ENCODE results near the gene FAM3A.
"Not testable (repeated sequence)": the region's sequence is repeated elsewhere in the genome, so short reads cannot be mapped to it uniquely, and the experiment has no call there.

Gene FAM3A

DNA sequence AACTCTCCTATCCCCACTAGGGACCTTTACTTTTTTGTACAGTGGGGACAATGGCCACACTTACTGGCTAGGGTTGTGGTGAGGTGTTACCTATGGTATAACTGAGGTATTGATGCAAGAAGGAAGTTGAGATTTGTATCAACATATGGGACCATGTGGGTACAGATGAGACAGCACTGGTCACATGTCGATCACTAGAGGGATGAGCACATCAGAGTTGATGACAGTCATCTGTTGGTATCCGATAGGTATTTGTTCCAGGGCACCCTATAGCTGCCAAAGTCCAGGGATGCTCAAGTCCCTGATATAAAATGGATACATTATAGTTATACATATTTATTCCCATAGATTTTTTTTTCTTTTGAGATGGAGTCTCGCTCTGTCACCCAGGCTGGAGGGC, 13.0 kb downstream of the FAM3A start:
- no peak for DNase-seq (ENCODE audit: low spot score)

DNA sequence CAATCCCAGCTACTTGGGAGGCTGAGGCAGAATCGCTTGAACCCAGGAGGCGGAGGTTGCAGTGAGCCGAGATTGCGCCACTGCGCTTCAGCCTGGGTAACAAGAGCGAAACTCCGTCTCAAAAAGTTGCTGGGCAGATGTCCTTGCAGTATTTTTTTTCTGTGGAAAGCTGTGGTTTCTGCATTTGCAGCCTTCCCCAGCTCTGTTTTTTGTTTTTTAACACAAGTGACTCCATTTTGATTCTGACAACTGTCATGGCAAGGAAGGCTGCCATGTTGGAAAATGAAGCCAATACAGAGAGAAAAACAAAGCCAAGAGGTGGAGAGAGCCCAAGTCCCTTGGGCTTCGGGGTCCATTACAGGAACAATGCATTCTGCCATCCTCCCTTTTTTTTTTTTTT, 13.9 kb downstream of the FAM3A start:
- no peak for DNase-seq (ENCODE audit: low spot score)

DNA sequence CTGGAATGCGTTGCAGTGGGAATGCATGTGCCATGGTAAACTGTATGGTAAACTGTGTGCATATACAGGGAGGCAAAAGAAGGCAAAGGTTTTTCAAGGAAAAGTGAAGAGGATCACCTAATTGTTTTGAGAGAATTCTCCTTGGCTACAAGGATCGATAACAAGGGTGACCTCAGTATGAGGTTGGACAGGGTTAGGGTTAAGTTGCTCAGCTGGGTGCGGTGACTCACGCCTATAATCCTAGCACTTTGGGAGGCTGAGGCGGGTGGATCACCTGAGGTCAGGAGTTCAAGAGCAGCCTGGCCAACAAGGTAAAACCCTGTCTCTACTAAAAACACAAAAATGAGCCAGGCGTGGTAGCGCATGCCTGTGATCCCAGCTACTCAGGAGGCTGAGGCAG, 14.6 kb downstream of the FAM3A start:
- DNase-seq (ENCODE audit: low spot score), result not testable (repeated sequence)

DNA sequence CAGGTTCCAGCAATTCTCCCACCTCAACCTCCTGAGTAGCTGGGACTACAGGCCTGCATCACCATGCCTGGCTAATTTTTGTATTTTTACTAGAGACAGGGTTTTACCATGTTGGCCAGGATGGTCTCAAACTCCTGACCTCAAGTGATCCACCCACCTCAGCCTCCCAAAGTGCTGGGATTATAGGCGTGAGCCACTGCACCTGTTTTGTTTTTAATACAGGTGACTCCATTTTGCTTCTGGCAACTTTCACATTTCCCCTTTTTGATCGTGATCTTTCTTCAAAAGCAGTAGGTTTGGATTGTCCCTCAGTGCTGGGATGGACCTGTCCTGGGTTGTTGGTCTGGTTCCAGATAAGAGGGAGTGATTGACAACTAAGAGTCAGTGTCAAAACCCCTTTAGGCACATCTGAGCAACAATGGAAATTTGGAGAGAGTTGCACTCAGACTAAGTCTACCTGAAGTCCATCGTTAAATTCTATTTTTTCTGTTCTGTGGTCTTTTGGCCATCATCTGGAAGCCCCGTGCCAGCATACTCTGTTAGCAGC, 19.4 kb downstream of the FAM3A start:
- not testable (repeated sequence) for DNase-seq (ENCODE audit: low spot score)

DNA sequence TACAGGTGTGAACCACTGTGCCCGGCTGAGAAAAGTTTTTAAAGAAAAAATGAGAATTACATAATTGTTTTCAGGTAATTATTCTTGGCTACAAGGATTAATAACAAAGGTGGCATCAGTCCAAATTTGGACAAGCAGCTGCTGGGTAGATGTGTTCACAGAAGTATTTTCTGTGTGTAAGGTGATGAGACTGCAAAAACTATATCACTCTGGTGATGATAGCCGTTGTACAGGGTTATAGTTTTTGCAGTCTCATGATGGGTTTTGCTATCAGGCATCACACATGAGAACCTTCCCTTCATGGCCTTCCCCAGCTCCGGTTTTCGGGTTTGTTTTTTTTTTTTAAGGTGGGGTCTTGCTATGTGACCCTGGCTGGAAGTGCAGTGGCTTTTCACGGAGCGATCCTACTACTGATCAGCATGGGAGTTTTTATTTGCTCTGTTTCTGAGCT, 20.5 kb downstream of the FAM3A start:
- no peak for DNase-seq (ENCODE audit: low spot score)

DNA sequence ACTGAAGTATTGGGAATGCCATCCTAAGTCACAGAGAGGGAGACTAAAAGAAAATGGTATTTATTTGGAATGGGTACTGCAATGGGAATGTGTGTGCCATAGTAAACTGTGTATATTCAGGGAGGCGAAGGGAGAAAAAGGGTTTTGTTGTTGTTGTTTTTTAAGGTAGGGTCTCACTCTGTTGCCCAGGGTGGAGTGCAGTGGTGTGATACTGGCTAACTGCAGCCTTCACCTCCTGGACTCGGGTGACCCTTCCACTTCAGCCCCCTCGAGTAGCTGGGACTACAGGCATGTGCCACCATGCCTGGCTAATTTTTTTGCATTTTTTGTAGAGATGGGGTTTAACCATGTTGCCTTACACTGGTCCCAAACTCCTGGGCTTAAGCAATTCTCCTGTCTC, 21.3 kb downstream of the FAM3A start:
- DNase-seq (ENCODE audit: low spot score), result no peak

DNA sequence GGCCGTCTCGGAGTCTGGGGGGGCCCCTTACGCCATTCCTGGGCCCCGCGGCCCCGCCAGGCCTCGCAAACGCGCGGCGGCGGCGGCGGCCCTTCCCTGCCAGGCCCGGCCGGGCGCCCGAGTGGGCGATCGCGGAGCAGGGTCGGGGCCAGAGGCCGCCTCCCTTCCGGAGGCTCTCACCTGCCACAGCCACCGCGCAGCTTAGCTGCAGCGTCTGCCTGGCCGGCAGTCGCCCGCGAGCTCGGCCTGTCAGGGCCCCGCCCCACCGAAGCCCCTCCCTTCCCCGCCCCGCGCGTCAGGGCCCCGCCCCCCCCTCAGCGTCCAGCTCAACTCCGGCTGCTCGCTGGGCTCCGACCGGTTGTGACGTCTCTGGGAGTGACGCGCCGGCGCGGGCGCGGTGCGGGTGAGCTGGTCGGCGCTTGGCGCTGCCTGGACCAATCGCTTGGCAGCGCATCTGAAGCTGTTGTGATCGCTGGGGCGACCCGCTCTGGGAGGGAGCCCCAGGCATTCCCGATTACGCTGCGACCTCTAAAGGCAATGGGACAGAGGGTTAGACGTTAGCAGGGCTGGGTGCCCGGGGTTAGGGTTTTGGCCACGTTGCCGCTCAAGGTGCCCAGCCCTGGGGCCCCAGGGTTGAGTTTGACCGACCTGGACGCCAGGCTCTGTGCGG, 25.5 kb downstream of the FAM3A start, which contains the start of gene SLC10A3:
SLC10A3 (minus strand) TSS at position 216 of the 670 bp plus-strand sequence. CDS start 1,689 bp downstream, outside the sequence.
- peak; percentile 92 for DNase-seq (ENCODE audit: low spot score)

DNA sequence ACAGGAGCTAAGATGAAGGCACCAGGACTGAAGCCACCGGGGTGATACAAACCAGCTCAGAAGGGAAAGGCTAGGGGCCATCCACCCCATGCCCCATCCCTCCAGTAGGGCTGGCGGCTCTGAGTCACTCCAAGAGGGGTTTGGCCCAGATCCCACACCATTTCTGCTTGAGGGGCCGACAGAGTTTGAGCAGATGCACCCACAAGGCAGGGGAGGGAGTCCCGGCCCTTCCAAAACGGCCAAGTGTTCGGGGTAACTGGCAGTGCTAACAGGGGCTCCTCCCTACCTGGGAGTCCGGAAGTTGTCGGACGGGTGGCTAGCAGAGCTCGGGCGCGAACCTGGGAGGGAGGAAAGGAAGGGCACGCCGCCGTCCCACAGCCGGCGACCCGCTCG, 26.0 kb downstream of the FAM3A start:
- peak; percentile 22 for DNase-seq (ENCODE audit: low spot score)

DNA sequence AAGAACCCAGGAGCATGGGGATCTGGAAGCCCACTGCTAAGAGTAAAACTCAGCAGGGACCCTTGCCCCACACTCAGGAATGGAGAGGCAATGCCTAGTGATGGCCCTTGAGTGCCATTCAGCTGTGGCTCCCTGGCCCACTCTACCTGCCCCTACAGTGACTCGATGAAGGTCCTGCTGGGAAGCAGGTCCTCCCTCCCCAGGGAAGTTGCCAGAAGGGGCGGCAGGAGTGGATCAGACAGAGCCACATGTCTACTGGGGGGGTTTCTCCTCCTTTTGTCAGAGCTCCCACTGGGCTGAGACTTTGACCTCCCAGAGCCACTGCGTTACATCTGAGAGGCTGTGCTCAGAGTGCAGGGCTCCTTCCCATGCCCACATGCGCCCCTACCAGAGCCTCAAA, 26.9 kb downstream of the FAM3A start:
- no peak for DNase-seq (ENCODE audit: low spot score)

DNA sequence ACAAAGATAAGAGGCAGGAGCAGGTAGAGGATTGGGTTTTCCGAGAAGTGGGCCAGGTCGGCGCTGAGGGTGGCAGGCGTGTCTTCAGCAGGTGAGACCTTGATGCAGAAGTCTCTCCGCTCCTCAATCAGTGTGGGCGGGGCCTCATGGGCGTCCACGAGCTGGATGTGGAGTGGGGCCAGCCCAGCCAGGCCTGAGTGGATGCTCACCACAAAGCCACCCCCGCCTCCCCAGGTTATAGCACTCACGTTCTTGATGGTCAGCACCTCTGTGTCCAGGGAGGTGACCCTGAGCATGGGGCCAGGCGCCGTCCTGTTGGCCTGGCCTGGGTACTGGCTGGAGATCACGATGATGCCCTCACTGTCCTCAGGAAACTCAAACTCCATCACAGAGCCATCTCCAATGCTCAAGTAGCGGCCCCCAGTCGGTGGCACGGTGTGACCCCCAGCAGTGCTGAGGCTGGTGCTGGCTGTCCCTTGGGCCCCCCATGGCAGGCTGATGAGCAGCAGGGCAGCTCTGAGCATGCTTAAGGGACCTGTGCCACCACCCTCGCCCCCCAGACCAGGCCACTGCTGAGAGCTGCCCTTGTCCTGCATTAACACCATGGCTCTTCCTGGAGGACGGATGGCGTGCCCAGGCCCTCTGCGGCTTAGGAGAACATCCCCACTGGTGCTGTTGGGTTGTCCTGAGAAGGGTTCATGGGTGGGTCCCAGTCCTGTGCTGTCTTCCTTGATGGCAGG, 27.5 kb downstream of the FAM3A start:
- DNase-seq (ENCODE audit: low spot score), result no peak

DNA sequence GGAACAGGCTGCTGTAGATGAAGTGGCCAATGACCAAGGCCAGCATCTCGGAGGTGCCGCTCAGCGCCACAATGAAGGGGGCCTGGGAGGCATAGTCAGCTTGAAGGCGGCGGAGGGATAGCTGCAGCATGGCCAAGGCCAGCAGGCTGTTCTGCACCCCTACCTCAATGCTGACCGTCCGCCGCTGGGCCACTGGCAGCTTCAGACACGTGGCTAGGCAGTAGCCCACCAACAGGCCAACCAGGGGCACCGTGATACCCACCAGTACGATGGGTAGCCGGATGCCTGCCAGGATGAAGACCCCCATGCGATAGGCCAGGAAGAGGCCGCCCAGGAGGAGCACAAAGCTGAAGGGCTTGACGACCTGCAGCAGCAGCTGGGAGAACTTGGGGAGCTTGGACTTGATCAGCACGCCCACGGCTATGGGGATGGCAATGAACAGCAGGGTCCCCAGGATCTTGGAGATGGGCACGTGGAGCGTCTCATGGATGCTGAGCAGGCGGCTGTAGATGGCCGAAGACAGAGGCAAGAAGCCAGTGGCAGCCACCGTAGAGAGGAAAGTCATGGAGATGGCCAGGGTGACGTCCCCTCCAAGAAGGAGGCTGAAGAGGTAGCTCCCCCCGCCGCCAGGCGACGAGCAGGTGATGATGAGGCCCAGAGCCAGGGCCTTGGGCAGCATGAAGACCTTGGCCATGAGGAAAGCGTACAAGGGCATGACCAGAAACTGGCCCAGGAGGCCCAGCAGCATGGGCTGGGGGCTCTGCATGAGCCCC, 28.3 kb downstream of the FAM3A start:
- DNase-seq (ENCODE audit: low spot score), result no peak

DNA sequence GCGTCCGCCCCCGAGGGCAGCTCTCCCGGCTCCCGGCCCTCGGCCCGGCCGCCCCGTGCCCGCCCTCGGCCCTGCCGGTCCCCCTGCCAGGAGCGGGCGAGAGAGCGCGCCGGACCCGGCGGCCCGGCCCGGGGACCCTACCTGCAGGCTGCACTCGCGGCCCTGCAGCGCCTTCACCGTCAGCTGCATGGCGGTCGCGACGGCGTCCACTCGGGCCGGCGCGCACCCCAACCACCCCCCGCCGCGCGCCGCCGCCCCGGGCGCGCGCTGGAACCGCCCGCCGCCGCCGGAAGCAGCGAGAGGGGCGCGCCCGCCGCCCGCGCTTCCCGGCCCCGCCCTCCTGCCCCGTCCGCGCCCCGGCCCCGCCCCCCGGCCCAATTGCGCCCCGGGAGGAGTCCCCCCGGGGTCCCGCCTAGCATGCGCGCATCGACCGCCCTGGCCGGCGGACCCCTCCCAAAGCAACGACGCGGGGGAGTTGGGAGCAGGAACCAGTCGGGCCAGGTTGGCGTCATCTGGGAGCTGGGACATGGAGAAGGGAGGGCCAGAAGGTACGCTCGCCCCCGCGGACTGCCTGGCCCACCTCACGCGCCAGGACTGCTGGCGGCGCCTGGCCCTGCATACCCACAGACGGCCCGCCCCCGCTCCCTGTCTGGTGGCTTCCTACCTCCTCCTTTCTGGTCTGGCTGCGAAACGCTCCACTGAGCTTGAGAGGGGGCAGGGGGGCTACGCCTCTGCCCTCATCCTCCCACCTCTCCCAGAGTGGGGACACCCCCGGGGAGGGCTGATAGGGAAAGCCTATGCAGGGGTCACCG, 29.4 kb downstream of the FAM3A start, which contains the start of gene UBL4A:
UBL4A (minus strand) TSS at position 220 of the 812 bp plus-strand sequence; CDS start at position 189, 31 bp downstream.
- DNase-seq (ENCODE audit: low spot score), result peak; percentile 52

DNA sequence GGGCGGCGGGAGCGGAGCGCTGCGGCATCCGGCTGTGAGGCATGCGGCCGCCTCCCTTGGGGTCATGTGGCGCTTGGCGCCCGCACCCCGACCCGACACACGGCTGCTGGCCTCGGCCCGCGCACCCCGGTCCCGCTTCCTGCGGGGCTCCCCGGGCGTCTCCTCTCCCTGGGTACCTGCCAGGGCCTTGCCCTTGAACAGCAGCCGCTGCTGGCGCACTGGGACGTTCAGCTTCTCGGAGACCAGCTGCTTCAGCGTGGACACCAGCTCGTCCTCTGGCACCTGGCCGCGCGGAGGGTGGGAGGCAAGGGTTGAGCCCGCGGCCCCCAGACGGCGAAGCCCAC, 30.0 kb downstream of the FAM3A start:
- peak; percentile 19 for DNase-seq (ENCODE audit: low spot score)

DNA sequence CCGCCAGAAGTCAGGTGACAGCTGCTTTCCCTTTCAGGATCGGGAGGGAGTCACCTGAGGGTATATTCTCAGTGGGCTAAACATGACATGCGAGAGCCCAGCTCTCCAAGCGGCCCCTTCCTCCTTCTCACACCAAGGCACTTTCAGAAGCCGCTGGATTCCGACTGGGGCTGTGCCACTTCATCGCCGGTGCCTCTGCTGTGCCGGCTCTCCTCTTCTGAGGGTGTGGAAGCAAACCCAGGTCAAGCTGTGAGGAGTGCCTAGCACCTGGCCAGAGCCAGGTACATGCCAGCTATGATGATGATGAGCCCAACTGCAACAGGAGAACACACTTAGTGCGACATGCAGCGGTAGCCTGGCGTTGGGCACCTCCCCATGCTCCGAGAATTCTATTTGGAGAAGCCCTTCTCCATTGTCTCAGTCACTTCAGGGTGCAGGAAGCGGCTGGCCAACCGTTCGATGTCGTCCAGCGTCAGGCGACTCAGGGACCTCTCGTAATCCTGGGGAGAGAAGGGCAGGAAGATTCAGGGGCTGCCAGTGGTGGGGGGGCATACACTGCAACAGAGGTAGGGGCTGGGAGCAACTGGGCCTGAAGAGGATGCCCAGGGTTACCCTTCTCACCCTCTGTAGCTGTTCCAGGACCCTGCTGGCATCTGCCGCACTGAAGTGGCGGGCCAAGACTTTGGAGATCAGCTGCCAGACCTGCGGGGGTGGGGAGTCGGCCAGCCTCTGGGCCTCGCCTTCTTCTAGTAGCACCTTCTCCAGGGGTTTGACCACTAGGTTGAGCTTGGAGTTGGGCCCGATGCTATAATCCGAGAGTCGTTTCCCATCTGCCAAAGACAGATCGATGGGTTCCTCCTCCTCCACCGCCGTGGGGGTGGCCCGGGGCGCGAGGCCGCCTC, 30.6 kb downstream of the FAM3A start:
- DNase-seq (ENCODE audit: low spot score), result no peak

DNA sequence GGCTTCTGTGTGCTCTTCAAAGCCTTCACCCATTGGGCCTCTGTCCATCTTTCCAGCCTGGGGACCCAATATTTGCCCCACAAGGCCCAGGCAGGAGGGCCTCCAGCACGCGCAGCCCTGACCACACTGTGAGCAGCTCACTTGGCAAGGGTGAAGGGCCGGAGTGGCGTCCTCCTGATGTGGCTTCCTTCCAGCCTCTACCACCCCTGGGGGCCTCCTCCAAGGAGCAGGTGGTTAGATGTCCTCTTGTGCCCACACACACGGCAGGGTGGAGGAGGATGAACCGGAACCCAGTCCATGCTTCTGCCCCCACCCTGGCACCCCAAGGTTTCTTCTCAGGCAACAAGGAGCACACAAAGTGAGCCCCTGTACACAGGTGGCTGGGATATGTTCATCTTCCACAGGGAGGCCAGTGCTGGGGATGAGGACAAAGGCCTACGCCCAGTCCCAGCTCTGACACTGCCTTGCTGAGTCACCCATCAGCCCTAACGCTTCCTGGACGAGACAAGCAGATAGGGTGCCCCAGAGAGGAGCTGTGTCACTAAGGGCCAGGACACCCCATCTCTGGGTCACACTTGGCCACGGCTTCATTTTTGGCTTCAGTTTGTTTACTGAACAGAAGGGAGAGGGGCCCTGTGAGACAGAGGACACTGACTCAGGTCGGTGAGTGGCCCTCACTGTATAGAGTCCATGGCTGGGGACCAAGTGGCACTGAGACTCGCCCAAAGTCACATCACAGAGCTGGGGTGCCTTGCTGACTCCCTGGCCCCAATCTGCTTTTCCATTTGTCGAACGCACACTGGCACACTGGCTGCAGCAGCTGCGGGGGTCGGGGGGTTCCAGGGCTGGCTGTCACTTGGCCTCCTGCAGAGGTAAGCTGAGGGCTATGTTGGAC, 31.5 kb downstream of the FAM3A start:
- no peak for DNase-seq (ENCODE audit: low spot score)

DNA sequence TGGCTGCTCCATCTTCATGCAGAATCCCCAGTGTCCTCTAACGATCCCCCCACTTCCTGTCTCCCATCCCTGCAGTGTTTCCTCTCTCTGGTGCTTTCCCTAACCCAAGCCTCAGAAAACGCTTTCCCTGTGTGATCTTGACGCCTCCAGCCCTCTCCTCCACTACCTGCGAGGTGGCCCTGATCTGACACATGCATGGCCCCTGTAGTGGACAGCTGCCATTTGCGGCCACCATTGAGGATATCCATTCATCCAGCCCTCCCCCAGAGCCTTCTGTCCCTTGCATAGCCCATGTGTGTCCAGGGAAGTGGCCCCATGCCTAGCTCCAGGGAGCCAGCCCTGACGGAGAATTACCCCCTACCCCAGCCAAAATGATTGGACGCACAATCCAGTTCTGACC, 32.7 kb downstream of the FAM3A start:
- DNase-seq (ENCODE audit: low spot score), result no peak

DNA sequence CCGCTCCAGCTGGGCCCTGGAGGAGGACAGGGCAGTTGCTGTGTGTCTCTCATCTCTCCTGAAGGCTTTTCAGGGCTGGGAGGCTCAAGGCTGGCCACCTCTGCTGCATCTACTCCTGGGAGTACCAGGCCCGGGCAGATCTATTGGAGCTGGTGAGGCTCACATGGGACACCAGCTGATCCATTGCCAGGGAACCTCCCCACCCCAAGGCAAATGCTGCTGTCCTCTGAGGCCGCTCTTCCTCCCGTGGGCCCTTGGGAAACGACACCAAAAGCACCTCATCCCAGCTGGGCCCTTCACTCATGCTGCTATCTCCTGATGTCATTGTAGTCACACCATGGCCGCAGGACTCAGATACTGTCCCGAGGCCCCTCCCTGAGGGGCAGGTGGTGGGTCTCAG, 33.2 kb downstream of the FAM3A start:
- no peak for DNase-seq (ENCODE audit: low spot score)

DNA sequence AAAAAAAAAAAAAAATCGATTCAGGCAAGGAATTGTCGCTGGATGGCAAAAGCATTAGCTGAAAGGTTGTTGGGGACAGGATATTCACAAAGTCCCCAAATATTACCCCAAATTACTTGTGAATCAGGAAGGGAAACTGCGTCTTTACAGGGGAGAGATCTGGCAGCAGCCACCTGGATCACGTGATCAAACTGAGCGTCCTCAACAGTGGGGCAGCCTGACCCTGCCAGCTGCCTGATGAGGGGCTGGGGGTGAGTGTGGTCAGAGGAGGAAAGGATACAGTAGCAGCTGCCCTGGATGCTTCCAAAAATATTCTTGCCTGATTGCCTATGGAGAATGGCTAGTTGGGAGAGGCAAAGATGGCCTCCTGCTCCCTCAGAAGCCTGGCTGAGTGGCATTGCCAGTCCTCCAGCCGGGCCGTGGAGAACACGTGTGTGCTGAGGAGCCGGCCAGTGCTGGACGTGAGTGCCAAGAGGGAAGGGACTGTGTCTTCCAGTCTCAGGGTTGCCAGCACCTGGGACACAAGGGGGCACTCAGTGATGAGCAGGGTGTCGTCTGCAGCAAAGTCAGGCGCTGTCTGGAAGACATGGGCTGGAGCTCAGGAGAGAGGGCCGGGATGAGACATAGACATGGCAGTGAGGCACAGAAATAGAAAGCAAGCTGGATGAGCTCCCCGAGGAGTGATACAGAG, 34.0 kb downstream of the FAM3A start:
- DNase-seq (ENCODE audit: low spot score), result no peak

DNA sequence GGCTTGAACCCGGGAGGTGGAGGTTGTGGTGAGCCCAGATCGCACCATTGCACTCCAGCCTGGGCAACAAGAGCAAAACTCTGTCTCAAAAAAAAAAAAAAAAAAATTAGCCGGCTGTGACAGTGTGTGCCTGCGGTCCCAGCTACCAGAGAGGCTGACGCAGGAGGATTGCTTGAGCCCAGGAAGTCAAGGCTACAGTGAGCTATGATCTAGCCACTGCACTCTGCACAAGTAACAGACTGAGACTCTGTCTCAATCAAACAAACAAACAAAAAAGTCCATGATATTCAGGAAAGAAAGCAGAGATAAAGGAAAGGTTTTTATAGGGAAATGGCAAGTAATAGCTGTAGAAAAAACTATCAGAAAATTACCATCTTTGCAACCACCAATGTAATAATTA, 34.8 kb downstream of the FAM3A start:
- no peak for DNase-seq (ENCODE audit: low spot score)

Data from CD4-positive, alpha-beta T cell treated with Interleukin-2 at 100 ng/mL for 4 hours (primary cell).